Peyer's patch (tissue), 4 donors: ENCODE results near the gene MRPL48. TPM values are rescaled to one million over a fixed set of nuclear protein-coding genes. Genes with fewer than 3 reads are reported as not detected.

ENCODE experiments used
- DNase-seq, 3 donors: peaks; one replicate each; pipeline ENCODE4 v3.0.0-alpha.2; 2017 to 2019
- H3K27ac ChIP-seq, 4 donors: fragments of 200-600 bp; sonication (generic); one replicate each; pipeline ENCODE4 v1.5.1; 2016 to 2019
- H3K27me3 ChIP-seq, 2 donors: fragments of 200-600 bp; sonication (generic); one replicate each; pipeline ENCODE4 v1.5.1; 2019
- H3K36me3 ChIP-seq, 3 donors: fragments of 200-600 bp; sonication (generic); one replicate each; pipeline ENCODE4 v1.5.1; 2016 to 2019
- H3K4me1 ChIP-seq, 4 donors: fragments of 200-600 bp; sonication (generic); one replicate each; pipeline ENCODE4 v1.5.1; 2016 to 2019
- H3K4me3 ChIP-seq, 4 donors: fragments of 200-600 bp; sonication (generic); 1 replicate in 3 of 4; 2 replicates in 1 of 4; pipeline ENCODE4 v1.5.1; 2016 to 2019; ENCODE audit warnings: mild to moderate bottlenecking in 1 of 4
- H3K9me3 ChIP-seq, 4 donors: fragments of 200-600 bp; sonication (generic); one replicate each; pipeline ENCODE4 v1.5.1; 2016 to 2019; ENCODE audit warnings: mild to moderate bottlenecking in 1 of 4
- CTCF ChIP-seq, 6 experiments: fragments of 450-650 bp in 4 of 6; fragments of 200-600 bp in 2 of 6; sonication (generic) in 1 of 6; IDR thresholded peaks; one replicate each; pipeline ENCODE4 v1.5.1; 2017 to 2019; ENCODE audit warnings: antibody characterized with exemption in 6 of 6, mild to moderate bottlenecking in 3 of 6, moderate library complexity in 1 of 6
- POLR2A ChIP-seq, 2 donors: fragments of 450-650 bp; IDR thresholded peaks; one replicate each; pipeline ENCODE4 v1.5.1; 2017; ENCODE audit warnings: antibody characterized with exemption in 2 of 2, mild to moderate bottlenecking in 2 of 2, moderate library complexity in 2 of 2
- total RNA-seq, 4 donors: library from RNA; depleted of rRNA; stranded (reverse); fragments of >200 nt; gene quantifications; one replicate each; pipeline ENCODE4 v1.1.0, GENCODE V29; 2016

Gene MRPL48
- total RNA-seq, 4 donors from 2014 or later = 26.8 to 50.3 (median 33.3) TPM

- H3K4me3 ChIP-seq = no peak overlapping the region
- no peaks in the 10 kb centered on the region for H3K9me3 ChIP-seq
- no peaks in the 10 kb centered on the region for H3K27me3 ChIP-seq
- no peak overlapping the region for H3K27ac ChIP-seq
- H3K4me1 ChIP-seq = no peaks in the 10 kb centered on the region
- TF ChIP-seq POLR2A (IDR thresholded peaks at IDR 0.05) (no peak), CTCF (IDR thresholded peaks at IDR 0.05) (no peak)
- no peak for DNase-seq
- peaks cover 0 to 30% (median 0%) of the 10 kb centered on the region in 3 donors for H3K36me3 ChIP-seq
These were observed 63.5 kb downstream of the MRPL48 start for GRCh38 chr11:73851046-73851764.

GRCh38 chr11:73852049-73852448 lies 64.4 kb downstream of the MRPL48 start:
- H3K4me1 ChIP-seq = no peaks in the 10 kb centered on the region
- H3K4me3 ChIP-seq = no peak overlapping the region
- DNase-seq = no peak
- no peak overlapping the region for H3K27ac ChIP-seq
- TF ChIP-seq CTCF (IDR thresholded peaks at IDR 0.05) (no peak), POLR2A (IDR thresholded peaks at IDR 0.05) (no peak)
- H3K36me3 ChIP-seq = peaks cover 0 to 25% (median 0%) of the 10 kb centered on the region in 3 donors
- no peaks in the 10 kb centered on the region for H3K9me3 ChIP-seq
- H3K27me3 ChIP-seq = no peaks in the 10 kb centered on the region

- Histone ChIP-seq H3K9me3 (no peaks in the 10 kb centered on the region), H3K36me3 (peaks cover 0 to 20% (median 0%) of the 10 kb centered on the region in 3 donors), H3K4me1 (no peaks in the 10 kb centered on the region), H3K4me3 (no peak overlapping the region), H3K27ac (no peak overlapping the region), H3K27me3 (no peaks in the 10 kb centered on the region)
- no peak for DNase-seq
- TF ChIP-seq CTCF (IDR thresholded peaks at IDR 0.05) (no peak), POLR2A (IDR thresholded peaks at IDR 0.05) (no peak)
These were observed 67.0 kb downstream of the MRPL48 start for GRCh38 chr11:73854680-73855079.

- TF ChIP-seq POLR2A (IDR thresholded peaks at IDR 0.05) (no peak), CTCF (IDR thresholded peaks at IDR 0.05) (no peak)
- Histone ChIP-seq H3K9me3 (no peaks in the 10 kb centered on the region), H3K27me3 (no peaks in the 10 kb centered on the region), H3K4me3 (no peak overlapping the region), H3K36me3 (peaks cover 0 to 21% (median 0%) of the 10 kb centered on the region in 3 donors), H3K27ac (no peak overlapping the region), H3K4me1 (no peaks in the 10 kb centered on the region)
- DNase-seq = no peak
These were observed 68.4 kb downstream of the MRPL48 start for GRCh38 chr11:73856031-73856567.

- no peak overlapping the region for H3K4me3 ChIP-seq
- H3K36me3 ChIP-seq = peaks cover 0 to 26% (median 0%) of the 10 kb centered on the region in 3 donors
- no peaks in the 10 kb centered on the region for H3K9me3 ChIP-seq
- TF ChIP-seq CTCF (IDR thresholded peaks at IDR 0.05) = no peak
- no peak for TF ChIP-seq POLR2A (IDR thresholded peaks at IDR 0.05)
- no peaks in the 10 kb centered on the region for H3K4me1 ChIP-seq
- H3K27me3 ChIP-seq = no peaks in the 10 kb centered on the region
- H3K27ac ChIP-seq = no peak overlapping the region
- no peak for DNase-seq
These were observed 72.0 kb downstream of the MRPL48 start for GRCh38 chr11:73859671-73860070.
